Fibroblast of lung (primary cell): ENCODE measurements around the gene AGRN. TPM values are rescaled to one million over a fixed set of nuclear protein-coding genes. Genes with fewer than 3 reads are reported as not detected.

Experiments used
- DNase-seq, 2 donors: peaks; one replicate each; pipeline versions ENCODE4 v3.0.0 to v3.0.0-alpha.2; 2010; ENCODE audit warnings: low read depth in 2 of 2
- H2AFZ ChIP-seq: 2 replicates; pipeline ENCODE4 v1.5.1; 2012; ENCODE audit warnings: low read length, control low read depth, inconsistent platforms
- H3K27ac ChIP-seq: 2 replicates; pipeline ENCODE4 v1.5.1; 2011; ENCODE audit warnings: low read length, control low read depth; ENCODE audit not compliant: insufficient read depth
- H3K27me3 ChIP-seq: 2 replicates; pipeline ENCODE4 v1.5.1; 2011; ENCODE audit warnings: mild to moderate bottlenecking, low read length; ENCODE audit not compliant: control insufficient read depth, insufficient read depth
- H3K36me3 ChIP-seq: 2 replicates; pipeline ENCODE4 v1.5.1; 2011; ENCODE audit warnings: low read length; ENCODE audit not compliant: control insufficient read depth, insufficient read depth
- H3K4me1 ChIP-seq: 2 replicates; pipeline ENCODE4 v1.5.1; 2011; ENCODE audit warnings: low read length; ENCODE audit not compliant: control insufficient read depth, insufficient read depth; ENCODE audit errors: extremely low read depth
- H3K4me2 ChIP-seq: 2 replicates; pipeline ENCODE4 v1.5.1; 2011; ENCODE audit warnings: low read length, control low read depth; ENCODE audit not compliant: insufficient read depth; ENCODE audit errors: extremely low read depth
- H3K4me3 ChIP-seq, 4 experiments: fragments of 200-600 bp in 1 of 4; sonication (generic) in 1 of 4; replicated peaks in 1 of 4; 2 replicates each; pipeline ENCODE4 v1.5.1; 2011 to 2016; ENCODE audit warnings: low read length in 4 of 4, low read depth in 3 of 4, mild to moderate bottlenecking in 3 of 4, control low read depth in 2 of 4, inconsistent platforms in 1 of 4, mixed read lengths in 1 of 4; ENCODE audit not compliant: insufficient read depth in 1 of 4; ENCODE audit errors: control extremely low read depth in 1 of 4
- H3K79me2 ChIP-seq: 2 replicates; pipeline ENCODE4 v1.5.1; 2012; ENCODE audit warnings: mild to moderate bottlenecking, low read length, inconsistent platforms; ENCODE audit not compliant: control insufficient read depth, insufficient read depth
- H3K9ac ChIP-seq: 2 replicates; pipeline ENCODE4 v1.5.1; 2011; ENCODE audit warnings: mild to moderate bottlenecking, low read length, control low read depth; ENCODE audit not compliant: insufficient read depth
- H3K9me3 ChIP-seq: 2 replicates; pipeline ENCODE4 v1.5.1; 2012; ENCODE audit warnings: low read depth, low read length; ENCODE audit not compliant: control insufficient read depth, insufficient read depth
- H4K20me1 ChIP-seq: 2 replicates; pipeline ENCODE4 v1.5.1; 2011; ENCODE audit warnings: low read length; ENCODE audit not compliant: control insufficient read depth, insufficient read depth; ENCODE audit errors: extremely low read depth
- EZH2 ChIP-seq: IDR thresholded peaks from 2 replicates; pipeline ENCODE4 v1.5.1; 2012; ENCODE audit warnings: low read length, control low read depth, mild to moderate bottlenecking; ENCODE audit errors: missing control alignments
- polyA plus RNA-seq, 2 donors: library from polyadenylated mRNA; depleted of rRNA in 1 of 2; stranded (reverse) in 1 of 2; unstranded in 1 of 2; fragments of >200 nt; gene quantifications; 2 replicates each; pipeline ENCODE4 v1.2.1, GENCODE V29; 2011 to 2012; ENCODE audit warnings: missing spikeins in 1 of 2
- total RNA-seq: library from RNA; depleted of rRNA; stranded (reverse); fragments of >200 nt; gene quantifications from 2 replicates; pipeline ENCODE4 v1.2.1, GENCODE V29; 2014
- TF ChIP-seq, protein P1 (sequence below), 2 donors: IDR thresholded peaks in 1 of 2; conservative IDR thresholded peaks in 1 of 2; 1 replicate in 1 of 2; 2 replicates in 1 of 2; pipeline ENCODE4 v1.5.1; 2011 to 2012; ENCODE audit warnings: low read length in 2 of 2, control low read depth in 1 of 2, inconsistent platforms in 1 of 2, low read depth in 1 of 2, mild to moderate bottlenecking in 1 of 2

AGRN gene
- total and polyA plus RNA-seq, 2 donors (not counting 1 experiment from before 2014, with no cell fraction given), result 20.7 to 50.9 TPM

DNA sequence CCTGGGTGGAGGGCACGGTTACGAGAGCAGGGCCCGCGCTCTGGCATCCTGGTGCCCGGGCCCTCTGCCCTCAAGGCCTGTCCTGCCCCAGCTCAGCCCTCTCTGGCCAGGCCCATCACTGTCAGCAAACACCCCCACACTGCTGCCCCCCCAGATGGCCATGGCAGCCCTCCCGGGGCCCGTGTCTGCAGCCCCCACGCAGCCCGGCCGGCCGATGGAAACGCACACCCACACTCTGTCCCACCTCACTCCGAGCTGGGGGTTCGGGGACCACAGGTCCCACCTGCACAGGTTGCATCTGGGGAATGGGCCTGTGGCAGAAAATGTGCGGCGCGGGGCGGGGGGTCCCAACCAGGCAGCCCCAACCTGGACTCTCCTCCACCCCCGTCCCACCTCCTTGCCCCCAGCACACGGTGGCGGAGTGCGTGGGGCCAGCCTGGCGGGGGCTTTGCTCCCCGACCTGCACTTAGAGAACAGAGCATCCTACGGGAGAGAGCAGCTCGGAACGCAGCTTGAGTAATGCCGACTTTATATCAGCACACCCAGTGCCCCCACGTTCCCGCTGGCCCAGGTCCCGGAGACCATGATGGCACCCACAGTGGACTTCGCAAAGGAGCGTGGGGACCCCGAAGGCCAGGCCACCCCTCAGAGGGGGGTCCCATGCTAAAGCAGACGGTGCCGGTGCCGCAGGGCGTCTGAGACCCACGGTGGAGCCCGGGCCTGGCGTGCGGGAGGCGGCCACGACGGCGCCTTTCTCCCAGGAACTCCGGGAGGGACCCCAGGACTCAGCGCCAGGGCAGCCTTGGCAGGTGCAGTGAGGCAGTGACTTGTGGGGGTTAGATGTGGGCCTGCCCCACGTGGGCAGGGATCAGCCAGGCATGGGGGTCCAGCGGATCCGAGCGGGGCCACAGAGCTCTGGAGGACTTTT, 61.7 kb downstream of the AGRN start:
- Histone ChIP-seq H3K9me3 (no peaks in the 10 kb centered on the region), H3K27me3 (no peaks in the 10 kb centered on the region), H3K9ac (no peak overlapping the region), H3K4me1 (peaks cover 11% of the 10 kb centered on the region), H3K4me2 (no peak overlapping the region), H3K36me3 (peaks cover 2% of the 10 kb centered on the region), H4K20me1 (no peaks in the 10 kb centered on the region), H3K79me2 (no peaks in the 10 kb centered on the region), H3K27ac (no peak overlapping the region), H3K4me3 (no peak overlapping the region), H2AFZ (no peak overlapping the region)
- no peak for DNase-seq
- TF ChIP-seq EZH2, result no peak
- TF ChIP-seq, protein P1, sequence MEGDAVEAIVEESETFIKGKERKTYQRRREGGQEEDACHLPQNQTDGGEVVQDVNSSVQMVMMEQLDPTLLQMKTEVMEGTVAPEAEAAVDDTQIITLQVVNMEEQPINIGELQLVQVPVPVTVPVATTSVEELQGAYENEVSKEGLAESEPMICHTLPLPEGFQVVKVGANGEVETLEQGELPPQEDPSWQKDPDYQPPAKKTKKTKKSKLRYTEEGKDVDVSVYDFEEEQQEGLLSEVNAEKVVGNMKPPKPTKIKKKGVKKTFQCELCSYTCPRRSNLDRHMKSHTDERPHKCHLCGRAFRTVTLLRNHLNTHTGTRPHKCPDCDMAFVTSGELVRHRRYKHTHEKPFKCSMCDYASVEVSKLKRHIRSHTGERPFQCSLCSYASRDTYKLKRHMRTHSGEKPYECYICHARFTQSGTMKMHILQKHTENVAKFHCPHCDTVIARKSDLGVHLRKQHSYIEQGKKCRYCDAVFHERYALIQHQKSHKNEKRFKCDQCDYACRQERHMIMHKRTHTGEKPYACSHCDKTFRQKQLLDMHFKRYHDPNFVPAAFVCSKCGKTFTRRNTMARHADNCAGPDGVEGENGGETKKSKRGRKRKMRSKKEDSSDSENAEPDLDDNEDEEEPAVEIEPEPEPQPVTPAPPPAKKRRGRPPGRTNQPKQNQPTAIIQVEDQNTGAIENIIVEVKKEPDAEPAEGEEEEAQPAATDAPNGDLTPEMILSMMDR (conservative IDR thresholded peaks at IDR 0.05 in 1 of 2, IDR thresholded peaks at IDR 0.05 in 1 of 2; ENCODE audit: low read depth in 1 of 2, low read length in 2 of 2), result no peak

DNA sequence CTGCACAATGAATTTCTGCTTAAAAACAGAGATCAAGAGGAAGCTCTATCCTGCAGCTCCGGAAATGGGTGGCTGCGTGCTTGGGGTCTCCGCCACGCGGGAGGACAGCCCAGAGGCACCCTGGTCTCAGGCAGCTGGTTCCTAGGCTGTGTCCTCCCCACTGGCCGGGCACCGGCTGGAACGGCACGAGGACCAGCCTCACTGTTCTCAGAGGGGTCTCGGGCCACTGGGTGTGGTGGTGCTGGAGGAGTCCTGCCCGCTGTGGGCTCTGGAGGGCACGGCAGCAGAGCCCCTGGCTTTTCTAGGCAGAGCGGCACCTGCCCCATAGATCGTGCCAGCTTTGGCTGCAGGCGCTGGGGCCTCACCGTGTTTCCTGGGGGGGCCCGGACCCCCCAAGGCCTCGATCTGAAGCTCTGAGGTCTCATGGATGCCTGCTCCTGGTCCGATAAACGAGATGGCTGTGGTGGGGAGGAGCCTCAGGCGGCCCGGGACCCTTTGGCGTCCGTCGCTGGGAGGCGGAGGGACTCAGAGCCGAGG, 62.4 kb downstream of the AGRN start:
- Histone ChIP-seq H3K9me3 (no peaks in the 10 kb centered on the region), H3K79me2 (no peaks in the 10 kb centered on the region), H3K36me3 (peaks cover 2% of the 10 kb centered on the region), H3K4me3 (no peak overlapping the region), H2AFZ (no peak overlapping the region), H3K27me3 (no peaks in the 10 kb centered on the region), H3K4me1 (peaks cover 11% of the 10 kb centered on the region), H4K20me1 (no peaks in the 10 kb centered on the region), H3K9ac (no peak overlapping the region), H3K27ac (no peak overlapping the region), H3K4me2 (no peak overlapping the region)
- DNase-seq, result no peak
- TF ChIP-seq EZH2, result no peak
- TF ChIP-seq, protein P1 (conservative IDR thresholded peaks at IDR 0.05 in 1 of 2, IDR thresholded peaks at IDR 0.05 in 1 of 2; ENCODE audit: low read depth in 1 of 2, low read length in 2 of 2), result no peak

DNA sequence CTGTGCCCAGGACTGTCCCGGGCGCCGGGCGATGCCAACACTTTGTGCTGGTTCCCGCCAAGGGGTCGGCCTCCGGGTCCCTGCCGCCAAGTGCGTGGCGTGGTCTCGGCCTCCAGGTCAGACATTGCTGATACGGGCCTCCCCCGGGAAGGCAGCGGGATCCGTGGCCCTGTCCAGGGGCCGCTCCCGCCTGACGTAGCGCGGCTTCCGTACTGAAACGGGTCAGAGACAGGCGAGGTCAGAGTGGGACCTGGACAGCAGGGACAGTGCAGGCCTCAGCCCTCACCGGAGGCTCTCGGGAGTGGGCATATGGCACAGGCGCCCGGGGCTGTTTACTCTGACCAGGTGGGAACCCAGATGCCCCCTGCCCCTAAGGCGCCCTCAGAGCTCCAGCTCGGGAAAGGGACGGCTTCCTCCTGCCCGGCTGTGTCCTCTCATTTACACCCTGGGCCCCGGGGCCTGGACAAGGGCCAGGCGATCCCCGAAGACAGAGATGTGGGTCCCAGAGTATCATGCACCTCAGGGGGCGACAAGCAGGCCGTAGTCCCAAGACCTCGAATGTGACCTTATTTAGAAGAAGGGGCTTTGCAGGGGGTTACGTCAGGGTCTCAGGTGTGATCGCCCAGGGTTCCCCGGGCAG, 63.0 kb downstream of the AGRN start:
- H3K79me2 ChIP-seq, result no peaks in the 10 kb centered on the region
- TF ChIP-seq, protein P1 (conservative IDR thresholded peaks at IDR 0.05 in 1 of 2, IDR thresholded peaks at IDR 0.05 in 1 of 2; ENCODE audit: low read depth in 1 of 2, low read length in 2 of 2), result no peak
- no peak for TF ChIP-seq EZH2
- H3K4me2 ChIP-seq, result no peak overlapping the region
- no peaks in the 10 kb centered on the region for H3K27me3 ChIP-seq
- no peak overlapping the region for H3K27ac ChIP-seq
- peaks cover 2% of the 10 kb centered on the region for H3K36me3 ChIP-seq
- H2AFZ ChIP-seq, result no peak overlapping the region
- no peaks in the 10 kb centered on the region for H3K9me3 ChIP-seq
- no peak overlapping the region for H3K9ac ChIP-seq
- DNase-seq, result no peak
- H4K20me1 ChIP-seq, result no peaks in the 10 kb centered on the region
- peaks cover 11% of the 10 kb centered on the region for H3K4me1 ChIP-seq
- H3K4me3 ChIP-seq, result no peak overlapping the region
